DND-41 (cell line): ENCODE data around the gene SAMD4A.

Experiments used
- CTCF ChIP-seq: IDR thresholded peaks from 2 replicates; pipeline ENCODE4 v1.5.1; 2012; ENCODE audit warnings: borderline replicate concordance, low read length, moderate library complexity, mild to moderate bottlenecking; ENCODE audit not compliant: poor library complexity, severe bottlenecking; ENCODE audit errors: extremely low read depth
- EZH2 ChIP-seq: IDR thresholded peaks from 3 replicates; pipeline ENCODE4 v1.6.1; 2012; ENCODE audit warnings: borderline replicate concordance, low read depth, mild to moderate bottlenecking, moderate library complexity, low read length, inconsistent platforms; ENCODE audit not compliant: severe bottlenecking

- no peak for TF ChIP-seq CTCF
- TF ChIP-seq EZH2: no peak
Measured at GRCh38 chr14:54834081-54834480, 267.2 kb downstream of the SAMD4A start.
